Measurements from ENCODE around the gene FAH. TPM values are rescaled to one million over a fixed set of nuclear protein-coding genes. Genes with fewer than 3 reads are reported as not detected.

The FAH gene
- total and polyA plus RNA-seq, 4 donors: 23.7 to 55.5 (median 49.2) TPM

DNA sequence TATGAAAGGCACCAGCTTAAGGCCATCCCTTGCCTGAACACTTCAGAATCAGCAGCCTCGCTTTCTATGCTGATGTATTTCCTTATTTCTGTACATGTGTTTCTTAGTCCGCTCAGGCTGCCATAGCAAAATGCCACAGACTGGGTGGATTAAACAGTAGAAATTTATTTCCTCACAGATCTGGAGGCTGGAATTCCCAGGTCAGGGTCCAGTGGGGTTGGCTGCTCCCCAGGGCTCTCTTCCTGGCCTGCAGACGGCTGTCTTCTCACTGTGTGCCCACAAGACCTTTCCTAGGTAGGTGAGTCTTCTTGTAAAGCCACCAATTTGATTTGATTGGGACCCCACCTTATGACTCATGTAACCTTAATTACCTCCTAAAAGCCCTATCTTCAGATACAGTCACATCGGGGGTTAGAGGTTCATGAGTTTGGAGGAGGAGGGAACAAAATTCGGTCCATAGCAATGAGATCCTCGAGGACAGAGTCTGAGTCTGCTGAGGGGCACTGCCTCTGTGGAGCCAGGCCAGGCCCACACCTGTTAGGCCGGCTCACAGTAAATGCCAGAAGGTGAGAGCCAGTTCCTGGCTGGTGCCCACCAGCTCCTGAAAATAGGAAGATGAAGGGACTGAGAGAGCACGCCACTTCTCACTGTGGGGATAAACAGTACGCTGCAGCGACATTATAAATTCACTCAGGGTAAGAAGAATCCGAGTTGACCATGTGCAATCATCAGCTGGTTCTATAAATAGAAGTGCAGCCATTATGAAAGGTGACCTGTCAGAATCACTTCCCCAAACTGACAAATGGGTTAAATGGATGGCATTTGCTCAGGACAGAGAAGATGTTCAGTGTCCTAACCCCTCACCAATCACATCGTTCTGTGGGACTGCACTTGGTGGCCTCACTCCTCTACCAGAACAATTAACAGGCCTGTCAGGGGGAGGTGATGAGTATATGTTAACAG is 58.1 kb downstream of the FAH start:
- H3K4me1 ChIP-seq (ENCODE audit: control insufficient read depth in 5 of 5, insufficient read depth in 5 of 5, low read length in 5 of 5): peaks cover 0 to 40% (median 0%) of the 10 kb centered on the region in 5 donors
- no peaks in the 10 kb centered on the region for H3K27me3 ChIP-seq (ENCODE audit: control insufficient read depth in 3 of 3, insufficient read depth in 3 of 3, low read length in 2 of 3)
- H3K4me3 ChIP-seq: no peak overlapping the region
- ATAC-seq (ENCODE audit: insufficient read depth, low FRiP score) (no peak), DNase-seq (no peak)
- TF ChIP-seq, protein P1, sequence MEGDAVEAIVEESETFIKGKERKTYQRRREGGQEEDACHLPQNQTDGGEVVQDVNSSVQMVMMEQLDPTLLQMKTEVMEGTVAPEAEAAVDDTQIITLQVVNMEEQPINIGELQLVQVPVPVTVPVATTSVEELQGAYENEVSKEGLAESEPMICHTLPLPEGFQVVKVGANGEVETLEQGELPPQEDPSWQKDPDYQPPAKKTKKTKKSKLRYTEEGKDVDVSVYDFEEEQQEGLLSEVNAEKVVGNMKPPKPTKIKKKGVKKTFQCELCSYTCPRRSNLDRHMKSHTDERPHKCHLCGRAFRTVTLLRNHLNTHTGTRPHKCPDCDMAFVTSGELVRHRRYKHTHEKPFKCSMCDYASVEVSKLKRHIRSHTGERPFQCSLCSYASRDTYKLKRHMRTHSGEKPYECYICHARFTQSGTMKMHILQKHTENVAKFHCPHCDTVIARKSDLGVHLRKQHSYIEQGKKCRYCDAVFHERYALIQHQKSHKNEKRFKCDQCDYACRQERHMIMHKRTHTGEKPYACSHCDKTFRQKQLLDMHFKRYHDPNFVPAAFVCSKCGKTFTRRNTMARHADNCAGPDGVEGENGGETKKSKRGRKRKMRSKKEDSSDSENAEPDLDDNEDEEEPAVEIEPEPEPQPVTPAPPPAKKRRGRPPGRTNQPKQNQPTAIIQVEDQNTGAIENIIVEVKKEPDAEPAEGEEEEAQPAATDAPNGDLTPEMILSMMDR (IDR thresholded peaks at IDR 0.05; ENCODE audit: control extremely low read depth, extremely low read depth): no peak
- H3K27ac ChIP-seq (ENCODE audit: low read depth in 1 of 2, low read length in 1 of 2): no peak overlapping the region
- peaks cover 0 to 2% (median 0%) of the 10 kb centered on the region in 4 donors for H3K36me3 ChIP-seq (ENCODE audit: control insufficient read depth in 4 of 4, insufficient read depth in 4 of 4, low read length in 4 of 4)
- H3K9me3 ChIP-seq (ENCODE audit: control insufficient read depth in 4 of 4, insufficient read depth in 3 of 4, low read length in 3 of 4): peaks cover 0 to 7% (median 0%) of the 10 kb centered on the region in 4 donors
- H3K9ac ChIP-seq (ENCODE audit: insufficient read depth in 1 of 2, low read length in 2 of 2): no peak overlapping the region
- WGBS, 2 donors: 56 to 66% methylated on average over 12 of the region's 12 CpGs

DNA sequence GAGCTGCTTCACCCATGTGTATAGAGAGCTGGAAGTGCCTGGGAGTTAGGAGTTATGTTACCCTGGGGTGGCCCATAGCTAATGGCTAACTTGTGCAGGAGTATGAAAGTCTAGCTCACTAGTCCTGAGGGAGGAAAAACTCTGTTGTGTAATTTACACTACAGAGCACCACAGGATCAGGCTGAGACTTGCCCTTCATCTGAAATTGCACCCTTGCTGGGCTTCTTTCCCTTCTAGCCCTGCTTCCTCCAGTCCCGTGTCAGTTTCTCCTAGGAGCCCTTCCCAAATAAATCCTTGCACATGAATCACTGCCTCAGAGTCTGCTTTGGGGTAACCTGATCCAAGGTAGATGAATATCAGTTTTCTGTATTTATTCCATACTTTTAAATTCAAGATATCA is 59.2 kb downstream of the FAH start:
- peaks cover 0 to 7% (median 0%) of the 10 kb centered on the region in 4 donors for H3K9me3 ChIP-seq (ENCODE audit: control insufficient read depth in 4 of 4, insufficient read depth in 3 of 4, low read length in 3 of 4)
- peaks cover 0 to 2% (median 0%) of the 10 kb centered on the region in 4 donors for H3K36me3 ChIP-seq (ENCODE audit: control insufficient read depth in 4 of 4, insufficient read depth in 4 of 4, low read length in 4 of 4)
- no peak overlapping the region for H3K4me3 ChIP-seq
- H3K27ac ChIP-seq (ENCODE audit: low read depth in 1 of 2, low read length in 1 of 2): no peak overlapping the region
- H3K27me3 ChIP-seq (ENCODE audit: control insufficient read depth in 3 of 3, insufficient read depth in 3 of 3, low read length in 2 of 3): no peaks in the 10 kb centered on the region
- ATAC-seq (ENCODE audit: insufficient read depth, low FRiP score) (no peak), DNase-seq (no peak)
- TF ChIP-seq, protein P1 (IDR thresholded peaks at IDR 0.05; ENCODE audit: control extremely low read depth, extremely low read depth): no peak
- 70 to 76% methylated on average over 1 of the region's 1 CpG for WGBS, 2 donors
- no peak overlapping the region for H3K9ac ChIP-seq (ENCODE audit: insufficient read depth in 1 of 2, low read length in 2 of 2)
- H3K4me1 ChIP-seq (ENCODE audit: control insufficient read depth in 5 of 5, insufficient read depth in 5 of 5, low read length in 5 of 5): peaks cover 0 to 43% (median 0%) of the 10 kb centered on the region in 5 donors

DNA sequence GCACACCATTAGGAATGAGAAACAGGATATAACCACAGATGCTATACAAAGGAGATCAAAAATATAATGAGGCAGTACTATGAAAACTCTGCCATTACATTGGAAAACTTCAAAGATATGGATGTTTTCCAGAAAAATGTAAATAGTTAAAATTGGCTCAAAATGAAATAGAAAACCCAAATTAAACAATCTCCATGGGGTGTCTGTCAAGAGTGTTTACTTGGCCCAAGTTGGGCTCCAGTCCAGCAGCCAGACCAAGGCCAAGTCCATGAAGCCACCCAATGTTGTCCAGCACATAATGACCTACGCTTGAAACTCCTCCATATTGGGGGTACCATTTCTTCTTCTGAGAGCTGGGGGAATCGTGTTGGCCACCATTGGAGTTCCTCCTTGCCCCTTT is 62.1 kb downstream of the FAH start:
- Histone ChIP-seq H3K9ac (ENCODE audit: insufficient read depth in 1 of 2, low read length in 2 of 2) (no peak overlapping the region), H3K27me3 (ENCODE audit: control insufficient read depth in 3 of 3, insufficient read depth in 3 of 3, low read length in 2 of 3) (no peaks in the 10 kb centered on the region), H3K27ac (ENCODE audit: low read depth in 1 of 2, low read length in 1 of 2) (no peak overlapping the region), H3K9me3 (ENCODE audit: control insufficient read depth in 4 of 4, insufficient read depth in 3 of 4, low read length in 3 of 4) (peaks cover 0 to 7% (median 0%) of the 10 kb centered on the region in 4 donors), H3K4me1 (ENCODE audit: control insufficient read depth in 5 of 5, insufficient read depth in 5 of 5, low read length in 5 of 5) (peaks cover 0 to 36% (median 0%) of the 10 kb centered on the region in 5 donors), H3K36me3 (ENCODE audit: control insufficient read depth in 4 of 4, insufficient read depth in 4 of 4, low read length in 4 of 4) (no peaks in the 10 kb centered on the region), H3K4me3 (no peak overlapping the region)
- ATAC-seq (ENCODE audit: insufficient read depth, low FRiP score) (no peak), DNase-seq (peak; percentile 84 to 94 (median 92))
- TF ChIP-seq, protein P1 (IDR thresholded peaks at IDR 0.05; ENCODE audit: control extremely low read depth, extremely low read depth): no peak
- WGBS, 2 donors: 85 to 88% methylated on average over 2 of the region's 2 CpGs
